Measurements from ENCODE around the gene PCDHB3. TPM values are rescaled to one million over a fixed set of nuclear protein-coding genes. Genes with fewer than 3 reads are reported as not detected.
"Not testable (repeated sequence)": the region's sequence is repeated elsewhere in the genome, so short reads cannot be mapped to it uniquely, and the experiment has no call there.

Gene PCDHB3
- total RNA-seq, 4 donors from 2014 or later, result 1.4 to 4.4 (median 1.9) TPM

DNA sequence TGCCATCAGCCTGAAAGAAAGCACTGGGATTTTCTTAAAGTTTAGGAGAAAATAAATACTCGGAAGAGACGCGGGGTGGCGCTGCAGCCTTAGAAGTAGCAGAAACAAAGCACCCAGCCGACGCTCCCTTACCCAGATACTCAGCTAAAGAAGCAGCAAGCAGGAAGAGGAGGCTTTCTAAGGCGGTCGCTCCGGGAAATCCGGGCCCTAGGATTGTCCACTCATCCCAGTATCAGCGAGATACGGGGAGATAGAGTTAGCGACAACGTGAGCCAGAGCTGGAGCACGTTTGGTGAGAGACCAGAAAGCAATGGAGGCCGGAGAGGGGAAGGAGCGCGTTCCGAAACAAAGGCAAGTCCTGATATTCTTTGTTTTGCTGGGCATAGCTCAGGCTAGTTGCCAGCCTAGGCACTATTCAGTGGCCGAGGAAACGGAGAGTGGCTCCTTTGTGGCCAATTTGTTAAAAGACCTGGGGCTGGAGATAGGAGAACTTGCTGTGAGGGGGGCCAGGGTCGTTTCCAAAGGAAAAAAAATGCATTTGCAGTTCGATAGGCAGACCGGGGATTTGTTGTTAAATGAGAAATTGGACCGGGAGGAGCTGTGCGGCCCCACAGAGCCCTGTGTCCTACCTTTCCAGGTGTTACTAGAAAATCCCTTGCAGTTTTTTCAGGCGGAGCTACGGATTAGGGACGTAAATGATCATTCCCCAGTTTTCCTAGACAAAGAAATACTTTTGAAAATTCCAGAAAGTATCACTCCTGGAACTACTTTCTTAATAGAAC is 5.6 kb upstream of the PCDHB3 start, which contains the start of gene PCDHB2:
TSS of gene PCDHB2 (plus strand) at position 135 of the 782 bp plus-strand sequence. CDS start at position 311, 176 bp downstream.
- ATAC-seq (ENCODE audit: low FRiP score) (no peak), DNase-seq (ENCODE audit: low spot score) (no peak)
- TF ChIP-seq, protein P1, sequence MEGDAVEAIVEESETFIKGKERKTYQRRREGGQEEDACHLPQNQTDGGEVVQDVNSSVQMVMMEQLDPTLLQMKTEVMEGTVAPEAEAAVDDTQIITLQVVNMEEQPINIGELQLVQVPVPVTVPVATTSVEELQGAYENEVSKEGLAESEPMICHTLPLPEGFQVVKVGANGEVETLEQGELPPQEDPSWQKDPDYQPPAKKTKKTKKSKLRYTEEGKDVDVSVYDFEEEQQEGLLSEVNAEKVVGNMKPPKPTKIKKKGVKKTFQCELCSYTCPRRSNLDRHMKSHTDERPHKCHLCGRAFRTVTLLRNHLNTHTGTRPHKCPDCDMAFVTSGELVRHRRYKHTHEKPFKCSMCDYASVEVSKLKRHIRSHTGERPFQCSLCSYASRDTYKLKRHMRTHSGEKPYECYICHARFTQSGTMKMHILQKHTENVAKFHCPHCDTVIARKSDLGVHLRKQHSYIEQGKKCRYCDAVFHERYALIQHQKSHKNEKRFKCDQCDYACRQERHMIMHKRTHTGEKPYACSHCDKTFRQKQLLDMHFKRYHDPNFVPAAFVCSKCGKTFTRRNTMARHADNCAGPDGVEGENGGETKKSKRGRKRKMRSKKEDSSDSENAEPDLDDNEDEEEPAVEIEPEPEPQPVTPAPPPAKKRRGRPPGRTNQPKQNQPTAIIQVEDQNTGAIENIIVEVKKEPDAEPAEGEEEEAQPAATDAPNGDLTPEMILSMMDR (IDR thresholded peaks at IDR 0.05), result no peak

DNA sequence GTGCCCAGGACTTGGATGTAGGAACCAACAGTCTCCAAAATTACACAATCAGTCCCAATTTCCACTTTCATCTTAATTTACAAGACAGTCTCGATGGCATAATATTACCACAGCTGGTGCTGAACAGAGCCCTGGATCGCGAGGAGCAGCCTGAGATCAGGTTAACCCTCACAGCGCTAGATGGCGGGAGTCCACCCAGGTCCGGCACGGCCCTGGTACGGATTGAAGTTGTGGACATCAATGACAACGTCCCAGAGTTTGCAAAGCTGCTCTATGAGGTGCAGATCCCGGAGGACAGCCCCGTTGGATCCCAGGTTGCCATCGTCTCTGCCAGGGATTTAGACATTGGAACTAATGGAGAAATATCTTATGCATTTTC is 5.0 kb upstream of the PCDHB3 start:
- DNase-seq (ENCODE audit: low spot score) (no peak), ATAC-seq (ENCODE audit: low FRiP score) (no peak)
- TF ChIP-seq, protein P1 (IDR thresholded peaks at IDR 0.05), result no peak

DNA sequence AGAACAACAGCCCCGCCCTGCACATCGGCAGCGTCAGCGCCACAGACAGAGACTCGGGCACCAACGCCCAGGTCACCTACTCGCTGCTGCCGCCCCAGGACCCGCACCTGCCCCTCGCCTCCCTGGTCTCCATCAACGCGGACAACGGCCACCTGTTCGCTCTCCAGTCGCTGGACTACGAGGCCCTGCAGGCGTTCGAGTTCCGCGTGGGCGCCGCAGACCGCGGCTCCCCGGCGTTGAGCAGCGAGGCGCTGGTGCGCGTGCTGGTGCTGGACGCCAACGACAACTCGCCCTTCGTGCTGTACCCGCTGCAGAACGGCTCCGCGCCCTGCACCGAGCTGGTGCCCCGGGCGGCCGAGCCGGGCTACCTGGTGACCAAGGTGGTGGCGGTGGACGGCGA is 4.1 kb upstream of the PCDHB3 start:
- ATAC-seq (ENCODE audit: low FRiP score); DNase-seq (ENCODE audit: low spot score): not testable (repeated sequence)

DNA sequence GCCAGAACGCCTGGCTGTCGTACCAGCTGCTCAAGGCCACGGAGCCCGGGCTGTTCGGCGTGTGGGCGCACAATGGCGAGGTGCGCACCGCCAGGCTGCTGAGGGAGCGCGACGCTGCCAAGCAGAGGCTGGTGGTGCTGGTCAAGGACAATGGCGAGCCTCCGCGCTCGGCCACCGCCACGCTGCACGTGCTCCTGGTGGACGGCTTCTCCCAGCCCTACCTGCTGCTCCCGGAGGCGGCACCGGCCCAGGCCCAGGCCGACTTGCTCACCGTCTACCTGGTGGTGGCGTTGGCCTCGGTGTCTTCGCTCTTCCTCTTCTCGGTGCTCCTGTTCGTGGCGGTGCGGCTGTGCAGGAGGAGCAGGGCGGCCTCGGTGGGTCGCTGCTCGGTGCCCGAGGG is 3.7 kb upstream of the PCDHB3 start:
- ATAC-seq (ENCODE audit: low FRiP score); DNase-seq (ENCODE audit: low spot score): not testable (repeated sequence)

DNA sequence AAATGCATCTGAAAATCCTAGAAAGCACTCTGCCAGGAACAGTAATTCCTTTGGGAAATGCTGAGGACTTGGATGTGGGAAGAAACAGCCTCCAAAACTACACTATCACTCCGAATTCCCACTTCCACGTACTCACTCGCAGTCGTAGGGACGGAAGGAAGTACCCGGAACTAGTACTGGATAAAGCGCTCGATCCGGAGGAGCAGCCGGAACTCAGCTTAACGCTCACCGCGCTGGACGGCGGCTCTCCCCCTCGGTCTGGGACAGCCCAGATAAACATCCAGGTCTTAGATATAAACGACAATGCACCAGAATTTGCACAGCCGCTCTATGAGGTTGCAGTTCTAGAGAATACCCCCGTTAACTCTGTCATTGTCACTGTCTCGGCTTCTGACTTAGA is 786 bp downstream of the PCDHB3 start:
- no peak for DNase-seq (ENCODE audit: low spot score)
- TF ChIP-seq, protein P1 (IDR thresholded peaks at IDR 0.05), result no peak
- ATAC-seq (ENCODE audit: low FRiP score), result no peak

DNA sequence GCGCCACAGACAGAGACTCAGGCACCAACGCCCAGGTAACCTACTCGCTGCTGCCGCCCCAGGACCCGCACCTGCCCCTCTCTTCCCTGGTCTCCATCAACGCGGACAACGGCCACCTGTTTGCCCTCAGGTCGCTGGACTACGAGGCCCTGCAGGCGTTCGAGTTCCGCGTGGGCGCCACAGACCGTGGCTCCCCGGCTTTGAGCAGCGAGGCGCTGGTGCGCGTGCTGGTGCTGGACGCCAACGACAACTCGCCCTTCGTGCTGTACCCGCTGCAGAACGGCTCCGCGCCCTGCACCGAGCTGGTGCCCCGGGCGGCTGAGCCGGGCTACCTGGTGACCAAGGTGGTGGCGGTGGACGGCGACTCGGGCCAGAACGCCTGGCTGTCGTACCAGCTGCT is 1.8 kb downstream of the PCDHB3 start:
- ATAC-seq (ENCODE audit: low FRiP score), result not testable (repeated sequence)

DNA sequence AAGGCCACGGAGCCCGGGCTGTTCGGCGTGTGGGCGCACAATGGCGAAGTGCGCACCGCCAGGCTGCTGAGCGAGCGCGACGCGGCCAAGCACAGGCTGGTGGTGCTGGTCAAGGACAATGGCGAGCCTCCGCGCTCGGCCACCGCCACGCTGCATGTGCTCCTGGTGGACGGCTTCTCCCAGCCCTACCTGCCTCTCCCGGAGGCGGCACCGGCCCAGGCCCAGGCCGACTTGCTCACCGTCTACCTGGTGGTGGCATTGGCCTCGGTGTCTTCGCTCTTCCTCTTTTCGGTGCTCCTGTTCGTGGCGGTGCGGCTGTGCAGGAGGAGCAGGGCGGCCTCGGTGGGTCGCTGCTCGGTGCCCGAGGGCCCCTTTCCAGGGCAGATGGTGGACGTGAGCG is 2.2 kb downstream of the PCDHB3 start:
- ATAC-seq (ENCODE audit: low FRiP score), result not testable (repeated sequence)

More for the DNA sequence above, 1.8 kb downstream of the PCDHB3 start:
- DNase-seq (ENCODE audit: low spot score), result not testable (repeated sequence)

DNA sequence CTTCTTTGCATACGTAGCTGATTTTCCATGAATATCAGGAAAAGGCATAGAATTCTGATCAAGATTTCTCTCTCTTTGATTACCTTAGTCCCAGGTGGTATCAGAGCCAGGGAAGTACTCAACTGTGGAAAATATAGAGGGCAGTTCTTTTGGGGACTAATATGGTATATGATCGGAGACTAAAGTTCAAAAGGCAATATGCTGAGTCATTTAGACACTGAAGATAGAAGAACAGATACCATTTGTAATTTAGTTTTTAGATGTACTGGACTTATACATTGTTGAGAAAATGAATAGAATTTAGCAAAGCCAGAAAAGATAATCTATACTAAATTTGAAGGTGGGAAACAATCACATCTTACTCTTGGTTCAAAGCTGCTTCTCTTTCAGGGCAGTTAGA is 5.1 kb downstream of the PCDHB3 start:
- DNase-seq (ENCODE audit: low spot score), result no peak

More for the DNA sequence above, 2.2 kb downstream of the PCDHB3 start:
- DNase-seq (ENCODE audit: low spot score), result not testable (repeated sequence)

DNA sequence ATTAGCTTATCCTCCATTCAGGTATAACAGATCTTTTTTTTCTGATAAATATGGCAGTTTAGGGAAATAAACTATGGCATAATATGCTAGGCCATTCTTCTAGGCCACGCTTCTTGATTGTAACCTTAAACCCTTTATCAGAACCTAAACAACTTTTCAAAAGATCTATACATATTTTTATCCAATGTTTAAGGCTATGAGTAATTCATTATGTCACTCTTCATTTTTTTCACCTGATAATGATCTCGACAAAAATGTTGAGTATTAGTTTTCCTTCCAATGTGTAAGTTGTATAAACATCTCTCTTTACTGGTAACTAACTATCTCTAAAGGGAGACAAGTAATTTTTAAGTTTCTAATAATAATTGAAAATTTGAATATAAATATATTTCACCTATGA is 19.0 kb downstream of the PCDHB3 start:
- no peak for DNase-seq (ENCODE audit: low spot score)
- no peak for ATAC-seq (ENCODE audit: low FRiP score)
- TF ChIP-seq, protein P1 (IDR thresholded peaks at IDR 0.05), result no peak

More for the DNA sequence above, 5.1 kb downstream of the PCDHB3 start:
- TF ChIP-seq, protein P1 (IDR thresholded peaks at IDR 0.05), result no peak
- no peak for ATAC-seq (ENCODE audit: low FRiP score)

All from omental fat pad (tissue), 4 donors.